Umbilical cord (tissue), 2 donors: ENCODE data around the gene FHOD3. TPM values are rescaled to one million over a fixed set of nuclear protein-coding genes. Genes with fewer than 3 reads are reported as not detected.
A peak's percentile ranks its signal among the peaks of the same experiment; 100 is the strongest.
"Not testable (repeated sequence)": the region's sequence is repeated elsewhere in the genome, so short reads cannot be mapped to it uniquely, and the experiment has no call there.

Experiments
- DNase-seq: peaks from one replicate; pipeline ENCODE4 v3.0.0-alpha.2; 2015; ENCODE audit warnings: low spot score
- total RNA-seq: library from RNA; depleted of rRNA; stranded (reverse); fragments of >200 nt; gene quantifications from one replicate; pipeline ENCODE4 v1.2.3, GENCODE V29; 2014; ENCODE audit warnings: low replicate concordance; ENCODE audit not compliant: insufficient read depth

FHOD3 gene
- total RNA-seq, 1 donor from 2014 or later: 59.7 TPM

GRCh38 chr18:36448384-36449290 lies 151.1 kb downstream of the FHOD3 start:
- no peak for DNase-seq

DNA sequence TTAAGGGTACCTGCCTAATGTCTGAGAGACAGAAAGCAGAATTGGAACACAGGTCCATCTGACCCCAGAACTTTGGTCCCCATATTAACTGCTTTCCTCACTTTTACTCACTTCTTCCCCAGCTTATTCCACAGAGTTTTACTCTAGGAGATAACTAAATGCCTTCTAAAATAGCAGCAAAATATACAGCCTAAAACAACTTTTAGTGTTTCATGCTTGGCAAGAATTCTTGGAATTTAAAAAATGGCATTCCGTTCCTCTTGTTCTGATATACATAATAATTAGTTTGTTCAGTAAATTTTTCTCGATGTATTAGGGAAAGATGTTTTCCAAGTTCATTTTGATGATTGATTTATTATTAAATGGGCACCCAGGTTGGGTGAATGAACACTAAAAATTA lies 151.9 kb downstream of the FHOD3 start:
- peak; percentile 16 for DNase-seq

DNA sequence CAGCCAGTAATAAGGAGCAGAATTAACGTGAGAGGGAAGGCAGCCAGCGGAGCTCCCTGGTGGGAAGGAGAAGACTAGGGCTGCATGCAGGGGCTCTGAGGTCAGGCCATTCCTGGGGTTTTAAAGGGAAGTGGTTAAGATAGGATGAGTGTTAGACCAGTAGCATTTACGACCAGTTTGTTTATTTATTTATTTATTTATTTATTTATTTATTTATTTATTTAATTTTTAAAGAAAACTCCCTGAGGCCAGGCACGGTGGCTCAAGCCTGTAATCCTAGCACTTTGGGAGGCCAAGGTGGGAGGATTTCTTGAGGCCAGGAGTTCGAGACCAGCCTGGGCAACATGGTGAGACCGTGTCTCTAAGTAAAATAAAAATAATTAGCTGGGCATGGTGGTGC lies 152.8 kb downstream of the FHOD3 start:
- no peak for DNase-seq

GRCh38 chr18:36451454-36452251 lies 154.1 kb downstream of the FHOD3 start:
- no peak for DNase-seq

DNA sequence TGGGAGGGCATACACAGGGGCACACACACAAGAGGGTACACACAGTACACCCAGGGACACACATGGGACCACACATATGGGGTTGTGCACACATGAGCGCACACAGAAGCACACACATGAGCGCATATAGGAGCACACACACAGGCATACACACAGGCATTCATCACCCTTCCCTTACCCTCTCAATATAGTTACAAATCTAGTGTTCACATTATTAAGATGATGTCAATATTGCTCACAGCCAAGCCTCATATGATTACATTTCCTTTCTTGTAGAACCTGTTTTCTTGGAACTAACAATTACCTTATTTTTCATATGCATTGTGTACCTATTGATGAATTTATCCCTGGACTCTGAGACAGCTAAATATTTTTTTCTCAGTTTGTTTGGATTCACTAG lies 156.7 kb downstream of the FHOD3 start:
- DNase-seq: no peak

DNA sequence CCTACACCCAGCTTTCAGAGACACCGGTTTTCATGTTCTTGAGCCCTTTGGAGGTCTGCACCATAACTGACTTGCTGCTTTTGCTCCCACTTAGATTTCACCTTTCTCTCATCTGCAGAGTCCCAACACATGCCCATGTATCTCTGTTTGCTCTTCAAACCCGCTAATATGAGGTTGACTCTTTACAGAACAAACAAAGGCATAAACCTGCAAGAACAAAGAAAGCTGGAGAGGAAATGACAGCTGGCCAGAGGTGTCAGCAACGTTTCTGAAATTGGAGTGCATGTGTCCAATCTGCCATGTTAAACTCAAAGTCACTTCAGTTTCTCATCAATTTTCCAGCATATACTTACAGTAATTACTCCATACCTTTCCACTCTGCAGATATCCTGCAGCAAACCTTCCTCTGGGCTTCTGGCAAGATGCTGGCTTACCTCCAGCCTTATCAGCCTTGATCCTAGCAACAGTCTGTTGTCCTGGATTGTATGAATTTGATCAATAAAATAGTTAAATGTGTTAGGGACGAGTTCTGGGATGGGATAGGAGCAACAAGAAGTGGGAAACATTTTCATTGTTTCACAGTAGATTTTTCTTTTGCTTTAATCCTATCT lies 157.4 kb downstream of the FHOD3 start:
- no peak for DNase-seq

DNA sequence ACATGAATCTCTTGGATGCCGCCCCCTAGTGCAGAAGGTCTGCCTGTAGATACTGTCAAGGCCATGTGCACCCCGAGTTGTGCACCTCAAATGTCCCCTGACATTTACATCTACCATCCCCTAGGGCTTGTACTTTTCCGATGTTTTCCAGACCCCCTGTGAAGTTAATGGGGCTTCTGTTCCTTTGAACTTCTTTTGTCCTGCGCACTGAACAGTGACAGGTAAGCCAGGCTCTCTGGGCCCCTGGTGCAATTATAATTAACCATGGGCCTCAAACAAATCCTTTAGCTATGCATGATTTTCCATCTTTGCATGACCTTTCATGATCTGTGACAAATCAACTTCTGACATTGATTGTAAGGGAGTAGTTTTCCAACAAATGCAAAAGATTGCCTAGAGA lies 158.4 kb downstream of the FHOD3 start:
- DNase-seq: no peak

- DNase-seq: no peak
Measured at GRCh38 chr18:36456622-36457021, 159.1 kb downstream of the FHOD3 start.

DNA sequence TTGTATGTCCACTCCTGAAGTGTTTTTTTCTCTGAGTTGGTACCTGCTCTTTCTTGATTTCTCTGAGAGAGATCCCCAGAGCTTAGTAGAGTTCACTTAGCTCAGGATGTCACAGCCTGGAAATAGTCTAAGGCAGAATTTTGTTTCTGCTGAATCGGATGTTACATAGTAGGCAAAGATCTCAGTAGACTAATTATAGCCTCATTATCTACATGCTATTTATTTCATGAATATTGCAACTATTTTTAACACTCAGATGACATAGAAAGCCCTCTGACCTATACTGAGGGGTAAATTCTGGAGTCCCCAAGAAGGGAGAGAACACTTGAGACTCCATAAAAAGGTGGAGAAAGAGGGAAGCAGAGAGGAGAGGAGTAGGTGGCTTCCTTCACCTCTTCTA lies 160.2 kb downstream of the FHOD3 start:
- DNase-seq: no peak

DNA sequence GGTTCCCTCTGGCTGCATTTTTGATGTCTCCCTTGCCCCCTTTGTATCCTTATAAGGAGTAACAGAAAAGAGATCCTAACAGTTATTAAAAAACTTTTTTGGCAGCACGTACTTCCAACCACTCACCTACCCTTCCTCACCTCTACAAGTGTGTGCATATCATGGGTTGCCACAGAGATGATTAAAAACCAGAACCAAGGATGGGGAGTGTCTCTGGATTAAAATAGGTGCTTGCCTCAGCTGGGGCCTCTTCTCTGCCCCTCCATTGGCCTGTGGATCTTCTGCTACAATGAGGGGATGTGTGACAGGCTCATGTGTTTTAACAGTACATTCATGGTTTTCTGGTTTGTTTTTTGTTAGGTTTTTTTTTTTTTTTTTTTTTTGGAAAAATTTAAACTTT lies 160.8 kb downstream of the FHOD3 start:
- no peak for DNase-seq

DNA sequence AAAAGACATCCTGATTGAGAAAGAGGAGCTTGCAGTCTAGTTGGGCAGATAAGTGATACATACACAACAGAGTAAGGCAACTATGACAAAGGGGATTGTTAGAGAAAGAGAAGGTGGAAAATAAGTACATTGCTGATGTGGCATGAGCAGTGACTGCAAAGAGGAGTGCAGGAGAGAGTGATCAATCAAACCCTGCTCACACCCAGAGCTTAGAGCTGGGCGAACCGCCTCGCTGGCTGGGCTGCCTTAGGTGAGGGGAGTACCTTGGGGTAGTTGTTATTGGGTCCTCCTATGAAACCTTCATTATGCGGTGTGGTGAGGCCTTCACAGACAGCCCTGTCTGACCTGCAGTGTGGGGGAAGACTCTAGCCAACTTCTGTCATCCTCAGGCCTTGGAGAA lies 161.7 kb downstream of the FHOD3 start:
- no peak for DNase-seq

DNA sequence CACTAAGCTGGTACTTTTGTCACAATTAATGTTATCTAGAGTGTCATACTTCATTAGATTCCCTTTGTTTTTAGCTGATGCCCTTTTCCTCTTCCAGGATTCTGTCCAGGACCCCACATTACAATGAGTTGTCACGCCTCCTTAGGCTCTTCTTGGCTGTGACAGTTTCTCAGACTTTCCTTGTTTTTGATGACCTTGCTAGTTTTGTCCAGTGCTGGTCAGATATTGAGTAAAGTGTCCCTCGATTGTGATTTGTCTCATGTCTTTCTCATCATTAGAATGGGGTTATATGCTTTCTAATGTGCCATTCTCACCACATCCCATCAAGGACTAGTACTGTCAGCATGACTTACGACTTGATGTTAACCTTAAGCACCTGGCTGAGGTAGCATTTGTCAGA lies 162.3 kb downstream of the FHOD3 start:
- no peak for DNase-seq

GRCh38 chr18:36460324-36460850 lies 162.9 kb downstream of the FHOD3 start:
- no peak for DNase-seq

DNA sequence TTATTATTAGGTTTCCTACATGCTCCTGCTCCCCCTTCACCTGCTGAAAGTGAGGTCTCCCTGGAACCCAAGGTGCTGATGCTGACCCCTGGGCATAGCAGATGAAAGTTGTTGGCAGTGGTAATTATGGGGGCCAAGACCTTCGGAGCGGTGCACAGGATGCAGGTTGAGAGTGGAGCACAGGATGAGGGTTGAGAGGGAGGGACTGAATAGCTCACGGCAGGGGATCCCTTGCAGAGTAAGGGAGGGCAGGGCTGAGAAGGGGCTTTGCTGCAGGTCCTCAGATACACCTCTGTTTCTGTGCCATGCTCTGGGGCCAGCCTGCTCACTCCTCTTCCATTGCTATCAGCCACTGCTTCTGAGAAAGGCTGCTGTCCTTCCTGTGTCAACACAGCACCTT lies 163.3 kb downstream of the FHOD3 start:
- DNase-seq: no peak

- DNase-seq: no peak
Measured at GRCh38 chr18:36461551-36461987, 164.1 kb downstream of the FHOD3 start.

- DNase-seq: not testable (repeated sequence)
Measured at GRCh38 chr18:36463516-36463915, 166.0 kb downstream of the FHOD3 start.

DNA sequence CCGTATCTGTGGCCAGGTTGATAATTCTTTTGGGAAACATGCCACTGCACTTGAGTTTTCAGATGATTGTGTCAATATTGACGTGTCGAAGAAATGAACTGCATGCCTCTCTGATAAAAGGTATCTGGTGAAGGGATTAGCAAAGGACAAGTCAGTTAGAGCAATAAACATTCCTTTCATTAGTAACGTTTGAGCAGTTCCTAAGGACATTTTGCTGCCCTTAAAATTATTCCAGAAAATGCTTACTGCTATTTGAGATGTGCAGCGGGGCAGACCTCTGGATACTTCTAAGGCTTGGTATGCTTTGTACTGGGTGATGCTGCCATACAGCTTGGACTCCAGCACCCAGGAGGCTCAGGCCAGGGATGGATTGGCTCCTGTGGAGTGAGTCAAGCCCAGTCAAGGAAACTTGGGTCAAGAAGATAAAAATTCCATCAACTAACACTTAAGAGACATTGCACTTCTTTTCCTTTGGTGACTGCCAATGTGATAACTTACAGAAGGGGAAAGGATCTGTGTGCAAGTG lies 166.7 kb downstream of the FHOD3 start:
- no peak for DNase-seq

DNA sequence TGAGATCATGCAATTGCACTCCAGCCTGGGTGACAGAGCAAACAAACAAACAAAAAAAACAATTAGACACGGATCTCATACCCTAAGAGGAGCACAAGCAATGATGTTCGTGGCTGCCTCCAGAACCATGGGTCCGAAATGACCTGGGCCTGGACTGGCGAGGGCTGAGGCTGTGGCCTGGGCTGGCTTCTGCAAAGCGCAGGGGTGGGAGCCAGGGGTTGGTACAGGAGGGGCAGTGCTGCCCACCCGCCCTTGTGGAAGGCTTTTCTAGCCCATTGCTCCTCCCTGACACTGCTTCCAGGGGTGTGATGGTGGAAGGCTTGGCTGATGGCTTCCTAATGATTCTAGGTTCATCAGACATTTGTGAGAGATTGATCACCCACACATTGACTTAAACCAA lies 167.8 kb downstream of the FHOD3 start:
- DNase-seq: no peak

GRCh38 chr18:36465970-36466369 lies 168.5 kb downstream of the FHOD3 start:
- no peak for DNase-seq

DNA sequence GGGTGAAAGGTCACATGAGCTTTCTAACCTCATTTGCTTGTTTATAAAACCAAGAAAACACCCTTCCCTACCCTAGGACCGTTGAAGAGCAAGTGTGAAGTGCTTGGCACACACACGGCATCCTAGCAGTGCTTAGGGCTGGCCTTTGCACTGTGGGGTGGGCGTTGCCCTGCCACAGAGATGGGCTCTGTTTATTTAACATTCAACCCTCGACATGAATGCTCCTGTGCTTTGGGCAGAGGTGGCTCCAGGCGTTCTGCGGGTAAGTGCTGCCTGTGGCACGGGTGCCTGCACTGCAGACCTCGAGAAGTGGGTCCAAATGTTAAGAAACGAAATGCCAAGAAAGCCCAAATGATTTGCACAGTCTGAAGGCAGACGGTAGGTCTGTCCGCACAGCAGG lies 170.1 kb downstream of the FHOD3 start:
- DNase-seq: no peak

- DNase-seq: no peak
Measured at GRCh38 chr18:36468161-36468560, 170.6 kb downstream of the FHOD3 start.

DNA sequence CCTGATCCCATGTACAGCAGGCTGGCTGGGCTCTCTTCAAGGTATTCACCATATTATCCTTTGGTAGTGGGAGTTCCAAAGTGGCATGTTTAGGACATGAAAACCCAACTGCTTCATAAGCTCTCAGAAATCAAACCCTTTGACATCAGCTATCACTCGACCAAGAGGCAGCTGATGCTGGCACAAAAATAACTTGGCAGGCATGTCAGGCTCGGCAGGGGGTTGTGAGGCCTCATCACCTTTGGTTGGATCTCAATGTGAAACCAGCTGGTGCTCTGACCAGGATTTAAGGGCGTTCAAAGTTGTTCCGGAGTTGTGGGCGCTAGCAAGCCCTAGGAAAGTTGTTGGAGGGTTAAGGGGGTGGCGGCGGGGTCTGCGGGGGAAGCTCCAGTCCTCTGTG lies 171.9 kb downstream of the FHOD3 start:
- DNase-seq: no peak
